PFSK-1 (cell line): Measurements from ENCODE around the gene ZCWPW2.

Experiments used
- FOXP2 ChIP-seq: optimal IDR thresholded peaks from 2 replicates; pipeline ENCODE3; 2011; ENCODE audit warnings: borderline replicate concordance, control low read depth, inconsistent platforms; ENCODE audit not compliant: insufficient read depth; ENCODE audit errors: extremely low read length, extremely low read depth
- POLR2AphosphoS5 ChIP-seq: IDR thresholded peaks from 2 replicates; pipeline ENCODE4 v1.6.1; 2012; ENCODE audit warnings: low read depth, mild to moderate bottlenecking, control low read depth, low read length, moderate library complexity
- REST ChIP-seq, 2 experiments: IDR thresholded peaks; 2 replicates each; pipeline versions ENCODE4 v1.6.1 to v1.8.0; 2011 to 2012; ENCODE audit warnings: low read depth in 2 of 2, low read length in 2 of 2, control low read depth in 1 of 2, inconsistent platforms in 1 of 2, mild to moderate bottlenecking in 1 of 2, moderate library complexity in 1 of 2; ENCODE audit not compliant: insufficient read depth in 1 of 2
- SIN3A ChIP-seq: IDR thresholded peaks from 2 replicates; pipeline ENCODE4 v1.6.1; 2012; ENCODE audit warnings: mild to moderate bottlenecking, low read length, moderate library complexity, borderline replicate concordance; ENCODE audit not compliant: insufficient read depth
- TAF1 ChIP-seq: IDR thresholded peaks from 2 replicates; pipeline ENCODE4 v1.6.1; 2012; ENCODE audit warnings: low read length, control low read depth, borderline replicate concordance; ENCODE audit not compliant: insufficient read depth

Gene ZCWPW2

GRCh38 chr3:28308196-28308595 is 40.3 kb upstream of the ZCWPW2 start:
- TF ChIP-seq FOXP2 (no peak), SIN3A (no peak), REST (IDR thresholded peaks at IDR 0.05; ENCODE audit: insufficient read depth in 1 of 2, low read depth in 2 of 2, low read length in 2 of 2) (no peak), POLR2AphosphoS5 (no peak), TAF1 (no peak)

GRCh38 chr3:28315711-28316110 is 32.8 kb upstream of the ZCWPW2 start:
- TF ChIP-seq POLR2AphosphoS5: no peak
- TF ChIP-seq FOXP2: no peak
- no peak for TF ChIP-seq REST (IDR thresholded peaks at IDR 0.05; ENCODE audit: insufficient read depth in 1 of 2, low read depth in 2 of 2, low read length in 2 of 2)
- TF ChIP-seq SIN3A: no peak
- no peak for TF ChIP-seq TAF1

- TF ChIP-seq REST (IDR thresholded peaks at IDR 0.05; ENCODE audit: insufficient read depth in 1 of 2, low read depth in 2 of 2, low read length in 2 of 2) (no peak), POLR2AphosphoS5 (no peak), TAF1 (no peak), FOXP2 (no peak), SIN3A (no peak)
These were observed 32.3 kb upstream of the ZCWPW2 start for GRCh38 chr3:28316226-28316625.

- TF ChIP-seq TAF1 (no peak), POLR2AphosphoS5 (no peak), SIN3A (no peak), REST (IDR thresholded peaks at IDR 0.05; ENCODE audit: insufficient read depth in 1 of 2, low read depth in 2 of 2, low read length in 2 of 2) (no peak), FOXP2 (no peak)
These were observed 31.0 kb upstream of the ZCWPW2 start for GRCh38 chr3:28317438-28318022.
